Measurements from ENCODE around the gene TIA1. TPM values are rescaled to one million over a fixed set of nuclear protein-coding genes. Genes with fewer than 3 reads are reported as not detected.
"Not testable (repeated sequence)": the region's sequence is repeated elsewhere in the genome, so short reads cannot be mapped to it uniquely, and the experiment has no call there.

Gene TIA1
- total RNA-seq, 1 donor, result 60.9 TPM

- DNase-seq (ENCODE audit: low read depth in 2 of 3, low spot score in 2 of 3), result peak in 1 of 3 donors; percentile 6
These were observed 21.6 kb downstream of the TIA1 start for GRCh38 chr2:70226781-70227180.

GRCh38 chr2:70223305-70223704, 25.1 kb downstream of the TIA1 start:
- DNase-seq (ENCODE audit: low read depth in 2 of 3, low spot score in 2 of 3), result not testable (repeated sequence)

GRCh38 chr2:70214953-70215549, 33.4 kb downstream of the TIA1 start:
- DNase-seq (ENCODE audit: low read depth in 2 of 3, low spot score in 2 of 3), result no peak

GRCh38 chr2:70214365-70214764, 34.1 kb downstream of the TIA1 start:
- no peak for DNase-seq (ENCODE audit: low read depth in 2 of 3, low spot score in 2 of 3)

GRCh38 chr2:70212298-70212932, 36.0 kb downstream of the TIA1 start:
- no peak for DNase-seq (ENCODE audit: low read depth in 2 of 3, low spot score in 2 of 3)

GRCh38 chr2:70211595-70211994, 36.8 kb downstream of the TIA1 start:
- no peak for DNase-seq (ENCODE audit: low read depth in 2 of 3, low spot score in 2 of 3)

- DNase-seq (ENCODE audit: low read depth in 2 of 3, low spot score in 2 of 3), result no peak
These were observed 44.0 kb downstream of the TIA1 start for GRCh38 chr2:70204452-70204851.

- no peak for DNase-seq (ENCODE audit: low read depth in 2 of 3, low spot score in 2 of 3)
These were observed 45.3 kb downstream of the TIA1 start for GRCh38 chr2:70203086-70203485.

GRCh38 chr2:70202236-70202806, 46.1 kb downstream of the TIA1 start:
- DNase-seq (ENCODE audit: low read depth in 2 of 3, low spot score in 2 of 3), result no peak

- DNase-seq (ENCODE audit: low read depth in 2 of 3, low spot score in 2 of 3), result no peak
These were observed 46.6 kb downstream of the TIA1 start for GRCh38 chr2:70201831-70202230.

GRCh38 chr2:70201225-70201768, 47.1 kb downstream of the TIA1 start:
- DNase-seq (ENCODE audit: low read depth in 2 of 3, low spot score in 2 of 3), result no peak

GRCh38 chr2:70199320-70199864, 49.0 kb downstream of the TIA1 start:
- no peak for DNase-seq (ENCODE audit: low read depth in 2 of 3, low spot score in 2 of 3)

- no peak for DNase-seq (ENCODE audit: low read depth in 2 of 3, low spot score in 2 of 3)
These were observed 55.9 kb downstream of the TIA1 start for GRCh38 chr2:70192516-70192915.

GRCh38 chr2:70191244-70191735, 57.1 kb downstream of the TIA1 start:
- DNase-seq (ENCODE audit: low read depth in 2 of 3, low spot score in 2 of 3), result no peak

GRCh38 chr2:70190418-70191243, 57.8 kb downstream of the TIA1 start, which contains the start of gene C2orf42:
Gene C2orf42 (minus strand): TSS chr2:70191019. CDS start chr2:70181985, 9,034 bp downstream.
- DNase-seq (ENCODE audit: low read depth in 2 of 3, low spot score in 2 of 3), result peak; percentile 92 to 98 (median 98)

GRCh38 chr2:70188460-70188859, 60.0 kb downstream of the TIA1 start:
- DNase-seq (ENCODE audit: low read depth in 2 of 3, low spot score in 2 of 3), result peak in 1 of 3 donors; percentile 5

GRCh38 chr2:70187170-70187569, 61.3 kb downstream of the TIA1 start:
- DNase-seq (ENCODE audit: low read depth in 2 of 3, low spot score in 2 of 3), result not testable (repeated sequence)

- no peak for DNase-seq (ENCODE audit: low read depth in 2 of 3, low spot score in 2 of 3)
These were observed 65.7 kb downstream of the TIA1 start for GRCh38 chr2:70182689-70183088.

- DNase-seq (ENCODE audit: low read depth in 2 of 3, low spot score in 2 of 3), result no peak
These were observed 67.0 kb downstream of the TIA1 start for GRCh38 chr2:70181363-70181956.

- DNase-seq (ENCODE audit: low read depth in 2 of 3, low spot score in 2 of 3), result no peak
These were observed 74.9 kb downstream of the TIA1 start for GRCh38 chr2:70173520-70173919.

Measured in hematopoietic multipotent progenitor cell (in vitro differentiated cells).